Gastrocnemius medialis (tissue), 4 donors: ENCODE measurements around the gene RBBP9. TPM values are rescaled to one million over a fixed set of nuclear protein-coding genes. Genes with fewer than 3 reads are reported as not detected.

Experiments
- ATAC-seq, 2 donors: fragments of 150-250 bp; one replicate each; pipeline ENCODE4 v1.9.1; 2016
- DNase-seq, 2 donors: peaks; one replicate each; pipeline ENCODE4 v3.0.0-alpha.2; 2019
- H3K27ac ChIP-seq, 4 donors: fragments of 200-600 bp; sonication (generic); 1 replicate in 1 of 4; 2 replicates in 3 of 4; pipeline ENCODE4 v1.5.1; 2016 to 2018; ENCODE audit warnings: mild to moderate bottlenecking in 2 of 4, moderate library complexity in 1 of 4
- H3K27me3 ChIP-seq, 3 donors: fragments of 200-600 bp; sonication (generic) in 2 of 3; 1 replicate in 1 of 3; 2 replicates in 2 of 3; pipeline versions ENCODE4 v1.5.1 to v1.6.0; 2016 to 2019; ENCODE audit warnings: mild to moderate bottlenecking in 1 of 3, moderate library complexity in 1 of 3
- H3K36me3 ChIP-seq, 2 donors: fragments of 200-600 bp; sonication (generic) in 1 of 2; one replicate each; pipeline ENCODE4 v1.5.1; 2017 to 2018
- H3K4me1 ChIP-seq, 2 donors: fragments of 200-600 bp; sonication (generic) in 1 of 2; one replicate each; pipeline ENCODE4 v1.5.1; 2016 to 2017; ENCODE audit warnings: mild to moderate bottlenecking in 2 of 2
- H3K4me3 ChIP-seq, 4 donors: fragments of 200-600 bp; sonication (generic) in 3 of 4; 1 replicate in 1 of 4; 2 replicates in 3 of 4; pipeline ENCODE4 v1.5.1; 2016 to 2019; ENCODE audit warnings: mild to moderate bottlenecking in 2 of 4
- H3K9me3 ChIP-seq, 3 donors: fragments of 200-600 bp; sonication (generic) in 2 of 3; 1 replicate in 1 of 3; 2 replicates in 2 of 3; pipeline ENCODE4 v1.5.1; 2016 to 2019
- CTCF ChIP-seq, 5 experiments: fragments of 450-650 bp in 3 of 5; fragments of 200-600 bp in 2 of 5; sonication (generic) in 2 of 5; IDR thresholded peaks in 4 of 5; conservative IDR thresholded peaks in 1 of 5; 1 replicate in 4 of 5; 2 replicates in 1 of 5; pipeline ENCODE4 v1.5.1; 2016 to 2019; ENCODE audit warnings: antibody characterized with exemption in 5 of 5, mild to moderate bottlenecking in 3 of 5, moderate library complexity in 3 of 5
- POLR2A ChIP-seq, 2 donors: fragments of 450-650 bp; IDR thresholded peaks; one replicate each; pipeline ENCODE4 v1.6.1; 2017; ENCODE audit warnings: antibody characterized with exemption in 2 of 2, mild to moderate bottlenecking in 2 of 2, moderate library complexity in 2 of 2
- in situ Hi-C, 4 donors: fragments of 200-750 bp; cut with MboI; loops; one replicate each; pipeline versions ENCODE4 v1.15.0 to v1.8.0; 2017; ENCODE audit warnings: low sequenced_read_pairs in 4 of 4
- intact Hi-C: fragments of 100-400 bp; cut with DNase I; formaldehyde crosslinking; loops from one replicate; pipeline ENCODE4 v1.15.1; 2023; ENCODE audit warnings: low total_unique reads
- total RNA-seq, 4 donors: library from RNA; depleted of rRNA; stranded (reverse); fragments of >200 nt; gene quantifications; one replicate each; pipeline versions ENCODE4 v1.1.0 to v1.2.3, GENCODE V29; 2016

RBBP9 gene
- total RNA-seq, 4 donors from 2014 or later: 3.0 to 17.5 (median 6.1) TPM

- no peak for ATAC-seq
Measured at GRCh38 chr20:18541741-18542140, 44.7 kb upstream of the RBBP9 start.

GRCh38 chr20:18537651-18538050 lies 40.6 kb upstream of the RBBP9 start:
- Histone ChIP-seq H3K4me1 (no peaks in the 10 kb centered on the region), H3K4me3 (no peak overlapping the region), H3K9me3 (no peaks in the 10 kb centered on the region), H3K27ac (no peak overlapping the region), H3K36me3 (peaks cover 0 to 78% of the 10 kb centered on the region in 2 donors), H3K27me3 (no peaks in the 10 kb centered on the region)
- TF ChIP-seq CTCF (IDR thresholded peaks at IDR 0.05 in 4 of 5, conservative IDR thresholded peaks at IDR 0.05 in 1 of 5) (no peak), POLR2A (IDR thresholded peaks at IDR 0.05) (no peak)
- DNase-seq: no peak
- intact Hi-C loops: no loop called here
- in situ Hi-C loops: no loop called here
- ATAC-seq: no peak

More at GRCh38 chr20:18541741-18542140, 44.7 kb upstream of the RBBP9 start:
- no peak overlapping the region for H3K27ac ChIP-seq
- H3K36me3 ChIP-seq: peaks cover 0 to 78% of the 10 kb centered on the region in 2 donors
- no peaks in the 10 kb centered on the region for H3K27me3 ChIP-seq
- intact Hi-C loops: no loop called here
- no peak for DNase-seq
- in situ Hi-C loops: no loop called here
- no peaks in the 10 kb centered on the region for H3K9me3 ChIP-seq
- no peak overlapping the region for H3K4me3 ChIP-seq
- TF ChIP-seq CTCF (IDR thresholded peaks at IDR 0.05 in 4 of 5, conservative IDR thresholded peaks at IDR 0.05 in 1 of 5) (no peak), POLR2A (IDR thresholded peaks at IDR 0.05) (no peak)
- H3K4me1 ChIP-seq: no peaks in the 10 kb centered on the region

GRCh38 chr20:18533978-18534644 lies 37.1 kb upstream of the RBBP9 start:
- ATAC-seq (no peak), DNase-seq (no peak)
- H3K9me3 ChIP-seq: no peaks in the 10 kb centered on the region
- H3K27me3 ChIP-seq: no peaks in the 10 kb centered on the region
- intact Hi-C loops: no loop called here
- H3K4me3 ChIP-seq: no peak overlapping the region
- H3K36me3 ChIP-seq: peaks cover 0 to 80% of the 10 kb centered on the region in 2 donors
- H3K4me1 ChIP-seq: no peaks in the 10 kb centered on the region
- TF ChIP-seq POLR2A (IDR thresholded peaks at IDR 0.05): no peak
- no peak for TF ChIP-seq CTCF (IDR thresholded peaks at IDR 0.05 in 4 of 5, conservative IDR thresholded peaks at IDR 0.05 in 1 of 5)
- in situ Hi-C loops: no loop called here
- H3K27ac ChIP-seq: no peak overlapping the region

- Histone ChIP-seq H3K36me3 (peaks cover 0 to 80% of the 10 kb centered on the region in 2 donors), H3K27me3 (no peaks in the 10 kb centered on the region), H3K4me3 (no peak overlapping the region), H3K9me3 (no peaks in the 10 kb centered on the region), H3K27ac (no peak overlapping the region), H3K4me1 (no peaks in the 10 kb centered on the region)
- DNase-seq: no peak
- no peak for ATAC-seq
- in situ Hi-C loops: no loop called here
- intact Hi-C loops: no loop called here
- TF ChIP-seq POLR2A (IDR thresholded peaks at IDR 0.05) (no peak), CTCF (IDR thresholded peaks at IDR 0.05 in 4 of 5, conservative IDR thresholded peaks at IDR 0.05 in 1 of 5) (no peak)
Measured at GRCh38 chr20:18533491-18533890, 36.5 kb upstream of the RBBP9 start.

- no peak overlapping the region for H3K27ac ChIP-seq
- ATAC-seq (no peak), DNase-seq (no peak)
- in situ Hi-C loops: no loop called here
- TF ChIP-seq CTCF (IDR thresholded peaks at IDR 0.05 in 4 of 5, conservative IDR thresholded peaks at IDR 0.05 in 1 of 5) (no peak), POLR2A (IDR thresholded peaks at IDR 0.05) (no peak)
- H3K4me1 ChIP-seq: no peaks in the 10 kb centered on the region
- intact Hi-C loops: no loop called here
- no peaks in the 10 kb centered on the region for H3K27me3 ChIP-seq
- peaks cover 0 to 88% of the 10 kb centered on the region in 2 donors for H3K36me3 ChIP-seq
- H3K9me3 ChIP-seq: no peaks in the 10 kb centered on the region
- no peak overlapping the region for H3K4me3 ChIP-seq
Measured at GRCh38 chr20:18532626-18533025, 35.6 kb upstream of the RBBP9 start.
